Kidney tubule cell (primary cell): ENCODE measurements around the gene TPSG1.
"Not testable (repeated sequence)": the region's sequence is repeated elsewhere in the genome, so short reads cannot be mapped to it uniquely, and the experiment has no call there.

Source experiments
- DNase-seq: peaks from one replicate; pipeline ENCODE4 v3.0.0-alpha.2; 2018; ENCODE audit warnings: low spot score

Gene TPSG1

GRCh38 chr16:1256874-1257322 lies 31.8 kb upstream of the TPSG1 start:
- DNase-seq: no peak

- DNase-seq: not testable (repeated sequence)
These were observed 31.3 kb upstream of the TPSG1 start for GRCh38 chr16:1256296-1256873.

- not testable (repeated sequence) for DNase-seq
These were observed 30.4 kb upstream of the TPSG1 start, which contains the start of gene TPSD1 for GRCh38 chr16:1255276-1256122. TSS of gene TPSD1 (plus strand) at chr16:1256069. CDS start at chr16:1256281, 212 bp downstream.

GRCh38 chr16:1254821-1255220 lies 29.8 kb upstream of the TPSG1 start:
- DNase-seq: not testable (repeated sequence)

GRCh38 chr16:1253701-1254364 lies 28.8 kb upstream of the TPSG1 start:
- DNase-seq: not testable (repeated sequence)

- not testable (repeated sequence) for DNase-seq
These were observed 24.1 kb upstream of the TPSG1 start for GRCh38 chr16:1249031-1249755.

- not testable (repeated sequence) for DNase-seq
These were observed 23.0 kb upstream of the TPSG1 start for GRCh38 chr16:1247903-1248537.

- DNase-seq: no peak
These were observed 20.5 kb upstream of the TPSG1 start for GRCh38 chr16:1245452-1246020.

GRCh38 chr16:1244881-1245280 lies 19.8 kb upstream of the TPSG1 start:
- DNase-seq: no peak

GRCh38 chr16:1243907-1244850 lies 19.1 kb upstream of the TPSG1 start:
- DNase-seq: not testable (repeated sequence)

- DNase-seq: not testable (repeated sequence)
These were observed 18.3 kb upstream of the TPSG1 start for GRCh38 chr16:1243363-1243762.

- not testable (repeated sequence) for DNase-seq
These were observed 16.0 kb upstream of the TPSG1 start for GRCh38 chr16:1241081-1241480.

- not testable (repeated sequence) for DNase-seq
These were observed 15.4 kb upstream of the TPSG1 start, which contains the start of gene TPSAB1 for GRCh38 chr16:1240436-1240835. TSS of gene TPSAB1 (plus strand) at chr16:1240705. CDS start at chr16:1240939, 234 bp downstream.

GRCh38 chr16:1239575-1239974 lies 14.5 kb upstream of the TPSG1 start:
- not testable (repeated sequence) for DNase-seq

GRCh38 chr16:1238909-1239308 lies 13.8 kb upstream of the TPSG1 start:
- DNase-seq: not testable (repeated sequence)

GRCh38 chr16:1237990-1238389 lies 12.9 kb upstream of the TPSG1 start:
- no peak for DNase-seq

GRCh38 chr16:1236659-1237058 lies 11.6 kb upstream of the TPSG1 start:
- DNase-seq: not testable (repeated sequence)

GRCh38 chr16:1232049-1232748 lies 7.1 kb upstream of the TPSG1 start:
- not testable (repeated sequence) for DNase-seq

- not testable (repeated sequence) for DNase-seq
These were observed 6.2 kb upstream of the TPSG1 start for GRCh38 chr16:1231301-1231700.
